GM12891 (cell line): ENCODE data around the gene CELA2B.

Experiments used
- PAX5 ChIP-seq: IDR thresholded peaks from 2 replicates; pipeline ENCODE4 v1.6.1; 2011; ENCODE audit warnings: low read length, moderate library complexity, mild to moderate bottlenecking; ENCODE audit not compliant: insufficient read depth, severe bottlenecking
- POLR2A ChIP-seq: IDR thresholded peaks from 2 replicates; pipeline ENCODE4 v1.6.1; 2011; ENCODE audit warnings: low read depth, low read length, control low read depth
- POLR2AphosphoS5 ChIP-seq: IDR thresholded peaks from 2 replicates; pipeline ENCODE4 v1.6.1; 2011; ENCODE audit warnings: low read depth, low read length, control low read depth
- POU2F2 ChIP-seq: IDR thresholded peaks from 2 replicates; pipeline ENCODE4 v1.6.1; 2011; ENCODE audit warnings: low read depth, mild to moderate bottlenecking, control low read depth, low read length, moderate library complexity
- SPI1 ChIP-seq: IDR thresholded peaks from 2 replicates; pipeline ENCODE4 v1.6.1; 2011; ENCODE audit warnings: low read depth, low read length, control low read depth
- TAF1 ChIP-seq: IDR thresholded peaks from 2 replicates; pipeline ENCODE4 v1.6.1; 2011; ENCODE audit warnings: low read depth, low read length, control low read depth

DNA sequence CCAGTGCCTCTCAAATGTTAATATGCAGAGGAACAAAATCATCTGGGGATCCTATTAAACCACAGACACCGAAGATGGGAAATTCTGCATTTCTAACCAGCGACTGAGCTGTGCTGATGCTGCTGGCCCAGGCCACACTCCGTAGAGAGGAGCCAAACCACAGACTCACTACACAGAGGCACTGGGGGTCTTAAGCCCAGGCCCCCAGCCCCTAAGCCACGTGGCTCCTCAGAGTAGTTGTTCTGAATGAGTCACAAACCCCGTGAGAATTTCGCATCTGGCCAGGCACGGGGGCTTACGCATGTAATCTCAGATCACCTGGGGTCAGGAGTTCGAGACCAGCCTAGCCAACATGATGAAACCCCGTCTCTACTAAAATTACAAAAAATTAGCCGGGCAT lies 22.2 kb upstream of the CELA2B start:
- TF ChIP-seq POLR2AphosphoS5 (no peak), SPI1 (no peak), POLR2A (no peak), TAF1 (no peak), POU2F2 (no peak), PAX5 (no peak)
